ENCODE measurements around the gene E2F3. TPM values are rescaled to one million over a fixed set of nuclear protein-coding genes. Genes with fewer than 3 reads are reported as not detected.

E2F3 gene
- total and polyA plus RNA-seq, 4 donors, result 5.4 to 36.4 (median 17.0) TPM

GRCh38 chr6:20367743-20368485 is 33.8 kb upstream of the E2F3 start:
- Histone ChIP-seq H3K4me1 (ENCODE audit: control insufficient read depth, insufficient read depth, low read length) (no peaks in the 10 kb centered on the region), H3K4me3 (ENCODE audit: low read depth, low read length) (no peak overlapping the region), H3K36me3 (ENCODE audit: control insufficient read depth, insufficient read depth, low read length) (no peaks in the 10 kb centered on the region), H3K27me3 (ENCODE audit: control insufficient read depth, insufficient read depth, low read length) (no peaks in the 10 kb centered on the region), H3K27ac (ENCODE audit: low read depth, low read length) (no peak overlapping the region), H3K9me3 (ENCODE audit: control insufficient read depth, insufficient read depth, low read length) (no peaks in the 10 kb centered on the region)
- no CpG with 5 or more reads among the region's 1 CpG for WGBS (ENCODE audit: insufficient coverage)
- DNase-seq (ENCODE audit: low read depth in 4 of 6, low spot score in 6 of 6), result peak in 1 of 6 donors; percentile 5

- Histone ChIP-seq H3K9me3 (ENCODE audit: control insufficient read depth, insufficient read depth, low read length) (no peaks in the 10 kb centered on the region), H3K36me3 (ENCODE audit: control insufficient read depth, insufficient read depth, low read length) (no peaks in the 10 kb centered on the region), H3K27ac (ENCODE audit: low read depth, low read length) (no peak overlapping the region), H3K4me3 (ENCODE audit: low read depth, low read length) (no peak overlapping the region), H3K27me3 (ENCODE audit: control insufficient read depth, insufficient read depth, low read length) (no peaks in the 10 kb centered on the region), H3K4me1 (ENCODE audit: control insufficient read depth, insufficient read depth, low read length) (no peaks in the 10 kb centered on the region)
- DNase-seq (ENCODE audit: low read depth in 4 of 6, low spot score in 6 of 6), result no peak
- WGBS (ENCODE audit: insufficient coverage), result 96% methylated on average over 2 of the region's 2 CpGs
Measured at GRCh38 chr6:20370393-20370792, 31.3 kb upstream of the E2F3 start.

- Histone ChIP-seq H3K4me1 (ENCODE audit: control insufficient read depth, insufficient read depth, low read length) (no peaks in the 10 kb centered on the region), H3K4me3 (ENCODE audit: low read depth, low read length) (no peak overlapping the region), H3K27ac (ENCODE audit: low read depth, low read length) (no peak overlapping the region), H3K36me3 (ENCODE audit: control insufficient read depth, insufficient read depth, low read length) (no peaks in the 10 kb centered on the region), H3K9me3 (ENCODE audit: control insufficient read depth, insufficient read depth, low read length) (no peaks in the 10 kb centered on the region), H3K27me3 (ENCODE audit: control insufficient read depth, insufficient read depth, low read length) (no peaks in the 10 kb centered on the region)
- 90% methylated on average over 3 of the region's 4 CpGs for WGBS (ENCODE audit: insufficient coverage)
- no peak for DNase-seq (ENCODE audit: low read depth in 4 of 6, low spot score in 6 of 6)
Measured at GRCh38 chr6:20370801-20371200, 30.9 kb upstream of the E2F3 start.

GRCh38 chr6:20375436-20375835 is 26.2 kb upstream of the E2F3 start:
- Histone ChIP-seq H3K27me3 (ENCODE audit: control insufficient read depth, insufficient read depth, low read length) (no peaks in the 10 kb centered on the region), H3K4me1 (ENCODE audit: control insufficient read depth, insufficient read depth, low read length) (no peaks in the 10 kb centered on the region), H3K36me3 (ENCODE audit: control insufficient read depth, insufficient read depth, low read length) (no peaks in the 10 kb centered on the region), H3K9me3 (ENCODE audit: control insufficient read depth, insufficient read depth, low read length) (no peaks in the 10 kb centered on the region), H3K27ac (ENCODE audit: low read depth, low read length) (no peak overlapping the region), H3K4me3 (ENCODE audit: low read depth, low read length) (no peak overlapping the region)
- whole genome bisulfite sequencing (ENCODE audit: insufficient coverage), result 100% methylated on average over 1 of the region's 3 CpGs
- DNase-seq (ENCODE audit: low read depth in 4 of 6, low spot score in 6 of 6), result no peak

GRCh38 chr6:20377623-20378265 is 23.9 kb upstream of the E2F3 start:
- H3K9me3 ChIP-seq (ENCODE audit: control insufficient read depth, insufficient read depth, low read length), result no peaks in the 10 kb centered on the region
- H3K27ac ChIP-seq (ENCODE audit: low read depth, low read length), result no peak overlapping the region
- H3K36me3 ChIP-seq (ENCODE audit: control insufficient read depth, insufficient read depth, low read length), result no peaks in the 10 kb centered on the region
- DNase-seq (ENCODE audit: low read depth in 4 of 6, low spot score in 6 of 6), result peak in 3 of 6 donors; percentile 5 to 69 (median 68)
- no peaks in the 10 kb centered on the region for H3K27me3 ChIP-seq (ENCODE audit: control insufficient read depth, insufficient read depth, low read length)
- 53% methylated on average over 4 of the region's 5 CpGs for WGBS (ENCODE audit: insufficient coverage)
- H3K4me1 ChIP-seq (ENCODE audit: control insufficient read depth, insufficient read depth, low read length), result no peaks in the 10 kb centered on the region
- no peak overlapping the region for H3K4me3 ChIP-seq (ENCODE audit: low read depth, low read length)

DNA sequence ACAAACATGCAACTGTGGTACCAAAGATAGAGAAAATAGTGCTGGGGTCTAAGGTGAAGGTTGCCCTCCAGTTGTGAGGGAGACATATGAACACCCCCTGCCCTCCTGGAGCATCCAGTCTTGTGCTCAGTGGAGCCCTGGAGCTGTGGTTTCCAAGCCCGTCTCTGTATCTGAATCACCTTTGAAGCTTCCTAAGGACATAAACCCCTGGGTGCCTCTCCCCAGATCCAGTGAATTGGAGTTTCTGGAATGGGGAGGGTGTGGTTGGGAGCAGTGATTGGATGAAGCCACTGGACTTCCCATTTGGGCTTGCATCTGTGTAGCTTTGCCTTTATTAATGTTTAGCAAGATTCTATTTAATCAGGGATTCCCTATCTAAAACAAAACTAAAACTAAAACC is 22.4 kb upstream of the E2F3 start:
- no peak for DNase-seq (ENCODE audit: low read depth in 4 of 6, low spot score in 6 of 6)
- H3K4me1 ChIP-seq (ENCODE audit: control insufficient read depth, insufficient read depth, low read length), result no peaks in the 10 kb centered on the region
- H3K36me3 ChIP-seq (ENCODE audit: control insufficient read depth, insufficient read depth, low read length), result no peaks in the 10 kb centered on the region
- WGBS (ENCODE audit: insufficient coverage), result 100% methylated on average over 1 of the region's 1 CpG
- H3K27me3 ChIP-seq (ENCODE audit: control insufficient read depth, insufficient read depth, low read length), result no peaks in the 10 kb centered on the region
- no peak overlapping the region for H3K4me3 ChIP-seq (ENCODE audit: low read depth, low read length)
- H3K27ac ChIP-seq (ENCODE audit: low read depth, low read length), result no peak overlapping the region
- no peaks in the 10 kb centered on the region for H3K9me3 ChIP-seq (ENCODE audit: control insufficient read depth, insufficient read depth, low read length)

GRCh38 chr6:20386218-20386617 is 15.5 kb upstream of the E2F3 start:
- 80% methylated on average over 1 of the region's 1 CpG for WGBS (ENCODE audit: insufficient coverage)
- no peaks in the 10 kb centered on the region for H3K9me3 ChIP-seq (ENCODE audit: control insufficient read depth, insufficient read depth, low read length)
- no peaks in the 10 kb centered on the region for H3K27me3 ChIP-seq (ENCODE audit: control insufficient read depth, insufficient read depth, low read length)
- H3K27ac ChIP-seq (ENCODE audit: low read depth, low read length), result no peak overlapping the region
- H3K36me3 ChIP-seq (ENCODE audit: control insufficient read depth, insufficient read depth, low read length), result no peaks in the 10 kb centered on the region
- no peaks in the 10 kb centered on the region for H3K4me1 ChIP-seq (ENCODE audit: control insufficient read depth, insufficient read depth, low read length)
- no peak for DNase-seq (ENCODE audit: low read depth in 4 of 6, low spot score in 6 of 6)
- no peak overlapping the region for H3K4me3 ChIP-seq (ENCODE audit: low read depth, low read length)

DNA sequence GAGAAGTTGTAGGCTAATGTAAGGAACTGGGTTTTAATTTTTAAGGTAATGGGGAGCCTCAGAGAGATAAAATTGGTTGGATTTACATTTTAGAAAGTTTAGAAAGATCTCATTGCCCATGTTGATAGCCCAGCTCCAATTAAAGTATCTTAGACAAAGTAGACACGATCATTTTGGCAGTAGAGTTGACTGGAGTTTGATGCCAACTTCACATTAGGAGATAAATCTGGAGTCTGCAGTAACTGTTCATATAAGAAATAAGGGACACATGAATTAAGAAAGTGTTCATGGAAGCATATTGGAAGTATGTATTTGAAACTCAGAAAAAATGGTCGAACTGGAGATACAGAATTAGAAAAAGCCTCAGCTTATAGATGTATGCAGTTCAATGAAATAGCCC is 12.6 kb upstream of the E2F3 start:
- DNase-seq (ENCODE audit: low read depth in 4 of 6, low spot score in 6 of 6), result peak in 1 of 6 donors; percentile 51
- Histone ChIP-seq H3K4me3 (ENCODE audit: low read depth, low read length) (no peak overlapping the region), H3K27me3 (ENCODE audit: control insufficient read depth, insufficient read depth, low read length) (no peaks in the 10 kb centered on the region), H3K4me1 (ENCODE audit: control insufficient read depth, insufficient read depth, low read length) (no peaks in the 10 kb centered on the region), H3K9me3 (ENCODE audit: control insufficient read depth, insufficient read depth, low read length) (no peaks in the 10 kb centered on the region), H3K36me3 (ENCODE audit: control insufficient read depth, insufficient read depth, low read length) (no peaks in the 10 kb centered on the region), H3K27ac (ENCODE audit: low read depth, low read length) (no peak overlapping the region)
- 100% methylated on average over 1 of the region's 2 CpGs for WGBS (ENCODE audit: insufficient coverage)

- Histone ChIP-seq H3K27me3 (ENCODE audit: control insufficient read depth, insufficient read depth, low read length) (no peaks in the 10 kb centered on the region), H3K36me3 (ENCODE audit: control insufficient read depth, insufficient read depth, low read length) (no peaks in the 10 kb centered on the region), H3K4me3 (ENCODE audit: low read depth, low read length) (no peak overlapping the region), H3K9me3 (ENCODE audit: control insufficient read depth, insufficient read depth, low read length) (no peaks in the 10 kb centered on the region), H3K27ac (ENCODE audit: low read depth, low read length) (no peak overlapping the region), H3K4me1 (ENCODE audit: control insufficient read depth, insufficient read depth, low read length) (no peaks in the 10 kb centered on the region)
- DNase-seq (ENCODE audit: low read depth in 4 of 6, low spot score in 6 of 6), result no peak
- WGBS (ENCODE audit: insufficient coverage), result 100% methylated on average over 1 of the region's 2 CpGs
Measured at GRCh38 chr6:20393297-20393696, 8.4 kb upstream of the E2F3 start.

- Histone ChIP-seq H3K27ac (ENCODE audit: low read depth, low read length) (no peak overlapping the region), H3K4me1 (ENCODE audit: control insufficient read depth, insufficient read depth, low read length) (peaks cover 10% of the 10 kb centered on the region), H3K27me3 (ENCODE audit: control insufficient read depth, insufficient read depth, low read length) (no peaks in the 10 kb centered on the region), H3K9me3 (ENCODE audit: control insufficient read depth, insufficient read depth, low read length) (no peaks in the 10 kb centered on the region), H3K4me3 (ENCODE audit: low read depth, low read length) (no peak overlapping the region), H3K36me3 (ENCODE audit: control insufficient read depth, insufficient read depth, low read length) (no peaks in the 10 kb centered on the region)
- 100% methylated on average over 1 of the region's 2 CpGs for WGBS (ENCODE audit: insufficient coverage)
- DNase-seq (ENCODE audit: low read depth in 4 of 6, low spot score in 6 of 6), result no peak
Measured at GRCh38 chr6:20399518-20399917, 2.2 kb upstream of the E2F3 start.
